Gastrocnemius medialis (tissue), 4 donors: Measurements from ENCODE around the gene C12orf50.

Source experiments
- POLR2A ChIP-seq, 2 donors: fragments of 450-650 bp; IDR thresholded peaks; one replicate each; pipeline ENCODE4 v1.6.1; 2017; ENCODE audit warnings: antibody characterized with exemption in 2 of 2, mild to moderate bottlenecking in 2 of 2, moderate library complexity in 2 of 2
- TF ChIP-seq, protein P1 (sequence below), 5 experiments: fragments of 450-650 bp in 3 of 5; fragments of 200-600 bp in 2 of 5; sonication (generic) in 2 of 5; IDR thresholded peaks in 4 of 5; conservative IDR thresholded peaks in 1 of 5; 1 replicate in 4 of 5; 2 replicates in 1 of 5; pipeline ENCODE4 v1.5.1; 2016 to 2019; ENCODE audit warnings: antibody characterized with exemption in 5 of 5, mild to moderate bottlenecking in 3 of 5, moderate library complexity in 3 of 5

DNA sequence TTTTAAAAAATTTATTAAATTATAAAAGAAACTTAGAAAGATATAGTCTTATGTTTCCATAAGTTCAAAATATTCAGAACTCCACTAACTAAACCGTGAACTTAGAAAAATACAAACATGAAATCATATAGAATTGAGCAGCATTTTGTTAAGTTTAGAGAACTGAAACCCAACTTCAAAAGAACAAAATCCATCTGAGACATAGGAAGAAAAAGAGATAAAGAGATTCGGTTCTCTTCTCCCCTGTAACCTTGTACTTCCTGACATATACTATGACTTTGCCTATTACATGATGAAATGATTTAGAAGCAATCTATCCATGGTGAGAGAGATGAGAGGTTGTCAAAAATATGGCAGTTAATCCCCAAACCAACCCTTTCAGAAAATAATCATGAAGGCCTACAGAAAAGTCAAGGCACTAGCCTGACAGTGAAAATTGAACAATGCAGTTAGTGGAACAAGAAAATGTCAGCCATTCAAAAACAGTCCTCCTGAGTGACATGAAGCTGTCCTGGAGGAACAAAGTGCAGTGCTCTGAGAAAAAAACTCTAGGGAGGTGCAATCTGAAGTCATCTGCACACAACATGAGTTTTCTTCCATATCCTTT is 44.0 kb downstream of the C12orf50 start:
- TF ChIP-seq, protein P1, sequence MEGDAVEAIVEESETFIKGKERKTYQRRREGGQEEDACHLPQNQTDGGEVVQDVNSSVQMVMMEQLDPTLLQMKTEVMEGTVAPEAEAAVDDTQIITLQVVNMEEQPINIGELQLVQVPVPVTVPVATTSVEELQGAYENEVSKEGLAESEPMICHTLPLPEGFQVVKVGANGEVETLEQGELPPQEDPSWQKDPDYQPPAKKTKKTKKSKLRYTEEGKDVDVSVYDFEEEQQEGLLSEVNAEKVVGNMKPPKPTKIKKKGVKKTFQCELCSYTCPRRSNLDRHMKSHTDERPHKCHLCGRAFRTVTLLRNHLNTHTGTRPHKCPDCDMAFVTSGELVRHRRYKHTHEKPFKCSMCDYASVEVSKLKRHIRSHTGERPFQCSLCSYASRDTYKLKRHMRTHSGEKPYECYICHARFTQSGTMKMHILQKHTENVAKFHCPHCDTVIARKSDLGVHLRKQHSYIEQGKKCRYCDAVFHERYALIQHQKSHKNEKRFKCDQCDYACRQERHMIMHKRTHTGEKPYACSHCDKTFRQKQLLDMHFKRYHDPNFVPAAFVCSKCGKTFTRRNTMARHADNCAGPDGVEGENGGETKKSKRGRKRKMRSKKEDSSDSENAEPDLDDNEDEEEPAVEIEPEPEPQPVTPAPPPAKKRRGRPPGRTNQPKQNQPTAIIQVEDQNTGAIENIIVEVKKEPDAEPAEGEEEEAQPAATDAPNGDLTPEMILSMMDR (IDR thresholded peaks at IDR 0.05 in 4 of 5, conservative IDR thresholded peaks at IDR 0.05 in 1 of 5): no peak
- no peak for TF ChIP-seq POLR2A (IDR thresholded peaks at IDR 0.05)
